Transverse colon (tissue), 4 donors: ENCODE data around the gene ACTA1.
"Not testable (repeated sequence)": the region's sequence is repeated elsewhere in the genome, so short reads cannot be mapped to it uniquely, and the experiment has no call there.

Source experiments
- EP300 ChIP-seq: sonication (generic); formaldehyde crosslinking; IDR thresholded peaks from one replicate; pipeline ENCODE4 v1.6.1; 2017; ENCODE audit warnings: antibody characterized with exemption, low read depth
- POLR2A ChIP-seq: fragments of 450-650 bp; IDR thresholded peaks from one replicate; pipeline ENCODE4 v1.6.1; 2016; ENCODE audit warnings: antibody characterized with exemption, mild to moderate bottlenecking, moderate library complexity
- POLR2AphosphoS5 ChIP-seq, 3 donors: sonication (generic); formaldehyde crosslinking; IDR thresholded peaks; one replicate each; pipeline ENCODE4 v1.6.1; 2016; ENCODE audit warnings: antibody characterized with exemption in 3 of 3
- TF ChIP-seq, protein P1 (sequence below), 5 experiments: fragments of 200-600 bp in 3 of 5; fragments of 450-650 bp in 2 of 5; sonication (generic) in 3 of 5; IDR thresholded peaks; 1 replicate in 2 of 5; 2 replicates in 3 of 5; pipeline ENCODE4 v1.5.1; 2016 to 2017; ENCODE audit warnings: antibody characterized with exemption in 5 of 5, inconsistent platforms in 3 of 5, mild to moderate bottlenecking in 2 of 5, moderate library complexity in 1 of 5

DNA sequence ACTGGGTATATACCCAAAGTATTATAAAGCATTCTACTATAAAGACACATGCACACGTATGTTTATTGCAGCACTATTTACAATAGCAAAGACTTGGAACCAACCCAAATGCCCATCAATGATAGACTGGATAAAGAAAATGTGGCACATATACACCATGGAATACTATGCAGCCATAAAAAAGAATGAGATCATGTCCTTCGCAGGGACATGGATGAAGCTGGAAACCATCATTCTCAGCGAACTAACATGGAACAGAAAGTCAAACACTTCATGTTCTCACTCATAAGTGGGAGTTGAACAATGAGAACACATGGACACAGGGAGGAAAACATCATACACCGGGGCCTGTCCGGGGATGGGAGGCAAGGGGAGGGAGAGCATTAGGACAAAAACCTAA, 39.4 kb downstream of the ACTA1 start:
- not testable (repeated sequence) for TF ChIP-seq EP300; POLR2A; POLR2AphosphoS5 (IDR thresholded peaks at IDR 0.05)
- TF ChIP-seq, protein P1, sequence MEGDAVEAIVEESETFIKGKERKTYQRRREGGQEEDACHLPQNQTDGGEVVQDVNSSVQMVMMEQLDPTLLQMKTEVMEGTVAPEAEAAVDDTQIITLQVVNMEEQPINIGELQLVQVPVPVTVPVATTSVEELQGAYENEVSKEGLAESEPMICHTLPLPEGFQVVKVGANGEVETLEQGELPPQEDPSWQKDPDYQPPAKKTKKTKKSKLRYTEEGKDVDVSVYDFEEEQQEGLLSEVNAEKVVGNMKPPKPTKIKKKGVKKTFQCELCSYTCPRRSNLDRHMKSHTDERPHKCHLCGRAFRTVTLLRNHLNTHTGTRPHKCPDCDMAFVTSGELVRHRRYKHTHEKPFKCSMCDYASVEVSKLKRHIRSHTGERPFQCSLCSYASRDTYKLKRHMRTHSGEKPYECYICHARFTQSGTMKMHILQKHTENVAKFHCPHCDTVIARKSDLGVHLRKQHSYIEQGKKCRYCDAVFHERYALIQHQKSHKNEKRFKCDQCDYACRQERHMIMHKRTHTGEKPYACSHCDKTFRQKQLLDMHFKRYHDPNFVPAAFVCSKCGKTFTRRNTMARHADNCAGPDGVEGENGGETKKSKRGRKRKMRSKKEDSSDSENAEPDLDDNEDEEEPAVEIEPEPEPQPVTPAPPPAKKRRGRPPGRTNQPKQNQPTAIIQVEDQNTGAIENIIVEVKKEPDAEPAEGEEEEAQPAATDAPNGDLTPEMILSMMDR (IDR thresholded peaks at IDR 0.05): not testable (repeated sequence)
